Pancreas (tissue), 10 donors: ENCODE measurements around the gene PCK2. TPM values are rescaled to one million over a fixed set of nuclear protein-coding genes. Genes with fewer than 3 reads are reported as not detected.
A peak's percentile ranks its signal among the peaks of the same experiment; 100 is the strongest.

Source experiments
- ATAC-seq, 4 donors: fragments of 200-7000 bp; cut with Tn5 transposase; one replicate each; pipeline versions ENCODE4 v1.8.0 to v1.9.1; 2020; ENCODE audit warnings: mild to moderate bottlenecking in 4 of 4, moderate library complexity in 4 of 4
- DNase-seq, 6 donors: peaks; one replicate each; pipeline ENCODE4 v3.0.0-alpha.2; 2020
- FAIRE-seq: peaks from 2 replicates; lab custom pipeline; 2012; peaks lifted over from hg19 to GRCh38; lab: Jason Lieb, UNC
- H3K27ac ChIP-seq, 4 donors: fragments of 200-600 bp; sonication (generic); 1 replicate in 3 of 4; 2 replicates in 1 of 4; pipeline versions ENCODE4 v1.5.0 to v1.8.0; 2020
- H3K27me3 ChIP-seq, 4 donors: fragments of 200-600 bp; one replicate each; pipeline ENCODE4 v1.8.0; 2021
- H3K36me3 ChIP-seq, 3 donors: fragments of 200-600 bp; sonication (generic) in 1 of 3; one replicate each; pipeline versions ENCODE4 v1.5.0 to v1.8.0; 2020 to 2021
- H3K4me1 ChIP-seq, 3 donors: fragments of 200-600 bp; one replicate each; pipeline ENCODE4 v1.8.0; 2021
- H3K4me3 ChIP-seq, 4 donors: fragments of 200-600 bp; sonication (generic) in 2 of 4; one replicate each; pipeline versions ENCODE4 v1.5.0 to v1.8.0; 2020 to 2021
- H3K9me3 ChIP-seq, 4 donors: fragments of 200-600 bp; one replicate each; pipeline ENCODE4 v1.8.0; 2021
- CTCF ChIP-seq, 4 donors: fragments of 200-600 bp; sonication (generic) in 3 of 4; IDR thresholded peaks; one replicate each; pipeline versions ENCODE4 v1.5.0 to v1.8.0; 2021; ENCODE audit warnings: antibody characterized with exemption in 4 of 4
- WGBS, 2 donors: extraction: QIAGEN DNeasy Blood & Tissue Kit; methylation state at CpG; one replicate each; pipeline ENCODE4 v1.1.7; 2013; 5-methylcytosine and 5-hydroxymethylcytosine counted together
- intact Hi-C, 3 donors: fragments of 100-400 bp; cut with DNase I; formaldehyde crosslinking; loops; one replicate each; pipeline versions ENCODE4 v1.11.1 to v1.14.2; 2022
- polyA plus RNA-seq, 2 donors: library from polyadenylated mRNA; stranded (reverse); fragments of 200-250 nt; gene quantifications; one replicate each; pipeline ENCODE4 v1.2.3, GENCODE V29; 2013
- total RNA-seq, 6 donors: library from RNA; stranded (reverse); fragmentation: NEBNext Ultra II Directional in 4 of 6; extraction: Animal tissue kit (Norgen Biotek cat#: 25700) in 4 of 6; gene quantifications; one replicate each; pipeline versions ENCODE4 v1.2.1 to v1.2.4, GENCODE V29; 2021 to 2023
- donor health status: healthy with polysubstance abuse.
- donor health status: DM: no; HTN: no; CAD: no; lungs with moderate emphysema.
- donor health status: DM: no; HTN: no; CAD: no.
- donor health status: control.
- donor health status: control.
- donor health status: Bipolar disorder and iron deficiency.
- donor health status: DM: yes; HTN: yes; CAD: no.
- donor health status: DM: no; HTN: no; CAD: no.
- donor health status: DM: no; HTN: no; CAD: no.
- donor health status: DM: yes; HTN: yes; CAD: no.

Gene PCK2
- total and polyA plus RNA-seq, 8 donors: 12.8 to 146 (median 21.0) TPM

GRCh38 chr14:24086193-24086955, 7.7 kb upstream of the PCK2 start:
- Histone ChIP-seq H3K4me1 (peaks cover 0 to 4% (median 0%) of the 10 kb centered on the region in 3 donors), H3K9me3 (no peaks in the 10 kb centered on the region), H3K36me3 (no peaks in the 10 kb centered on the region), H3K4me3 (no peak overlapping the region), H3K27ac (no peak overlapping the region), H3K27me3 (no peaks in the 10 kb centered on the region)
- 84 to 97% methylated on average over 3 of the region's 3 CpGs for WGBS, 2 donors
- no peak for ATAC-seq
- FAIRE-seq: no peak
- TF ChIP-seq CTCF (IDR thresholded peaks at IDR 0.05): no peak
- intact Hi-C loops: no loop called here
- DNase-seq: no peak

- Histone ChIP-seq H3K27ac (no peak overlapping the region), H3K4me1 (peaks cover 0 to 6% (median 5%) of the 10 kb centered on the region in 3 donors), H3K9me3 (no peaks in the 10 kb centered on the region), H3K27me3 (no peaks in the 10 kb centered on the region), H3K4me3 (no peak overlapping the region), H3K36me3 (no peaks in the 10 kb centered on the region)
- no peak for TF ChIP-seq CTCF (IDR thresholded peaks at IDR 0.05)
- ATAC-seq: no peak
- 86 to 100% methylated on average over 1 of the region's 1 CpG for WGBS, 2 donors
- intact Hi-C loops: no loop called here
- no peak for DNase-seq
- FAIRE-seq: no peak
Observed at GRCh38 chr14:24087004-24087403, 7.1 kb upstream of the PCK2 start.

- Histone ChIP-seq H3K4me3 (no peak overlapping the region), H3K4me1 (peaks cover 0 to 15% (median 5%) of the 10 kb centered on the region in 3 donors), H3K36me3 (no peaks in the 10 kb centered on the region), H3K27ac (no peak overlapping the region), H3K9me3 (no peaks in the 10 kb centered on the region), H3K27me3 (no peaks in the 10 kb centered on the region)
- no peak for DNase-seq
- TF ChIP-seq CTCF (IDR thresholded peaks at IDR 0.05): no peak
- 79 to 84% methylated on average over 2 of the region's 2 CpGs for WGBS, 2 donors
- FAIRE-seq: no peak
- no peak for ATAC-seq
- intact Hi-C loops: no loop called here
Observed at GRCh38 chr14:24088095-24088494, 6.0 kb upstream of the PCK2 start.

GRCh38 chr14:24089890-24090289, 4.2 kb upstream of the PCK2 start:
- Histone ChIP-seq H3K36me3 (no peaks in the 10 kb centered on the region), H3K27ac (no peak overlapping the region), H3K27me3 (no peaks in the 10 kb centered on the region), H3K4me1 (peaks cover 0 to 20% (median 5%) of the 10 kb centered on the region in 3 donors), H3K4me3 (no peak overlapping the region), H3K9me3 (no peaks in the 10 kb centered on the region)
- no peak for FAIRE-seq
- TF ChIP-seq CTCF (IDR thresholded peaks at IDR 0.05): no peak
- intact Hi-C loops: loop anchor here in 2 of 3 donors (5.0 kb wide), 1 partner anchor 33 kb away; no protein-coding TSS in a partner anchor
- no peak for DNase-seq
- no peak for ATAC-seq
- WGBS, 2 donors: 66 to 68% methylated on average over 6 of the region's 6 CpGs

- peak overlapping the region in 1 of 4 donors; percentile 96 for H3K27ac ChIP-seq
- peaks cover 7 to 20% (median 10%) of the 10 kb centered on the region in 3 donors for H3K4me1 ChIP-seq
- FAIRE-seq (no peak), ATAC-seq (peak; percentile 9 to 44 (median 30)), DNase-seq (peak in 3 of 6 donors; percentile 62 to 66 (median 63))
- H3K36me3 ChIP-seq: no peaks in the 10 kb centered on the region
- H3K4me3 ChIP-seq: no peak overlapping the region
- H3K9me3 ChIP-seq: no peaks in the 10 kb centered on the region
- intact Hi-C loops: loop anchor here in 2 of 3 donors (5.0 kb wide), 1 partner anchor 35 kb away; no protein-coding TSS in a partner anchor
- TF ChIP-seq CTCF (IDR thresholded peaks at IDR 0.05): no peak
- H3K27me3 ChIP-seq: no peaks in the 10 kb centered on the region
Observed at GRCh38 chr14:24092110-24092504, 2.0 kb upstream of the PCK2 start.
